Measurements from ENCODE around the gene FGF12.

DNA sequence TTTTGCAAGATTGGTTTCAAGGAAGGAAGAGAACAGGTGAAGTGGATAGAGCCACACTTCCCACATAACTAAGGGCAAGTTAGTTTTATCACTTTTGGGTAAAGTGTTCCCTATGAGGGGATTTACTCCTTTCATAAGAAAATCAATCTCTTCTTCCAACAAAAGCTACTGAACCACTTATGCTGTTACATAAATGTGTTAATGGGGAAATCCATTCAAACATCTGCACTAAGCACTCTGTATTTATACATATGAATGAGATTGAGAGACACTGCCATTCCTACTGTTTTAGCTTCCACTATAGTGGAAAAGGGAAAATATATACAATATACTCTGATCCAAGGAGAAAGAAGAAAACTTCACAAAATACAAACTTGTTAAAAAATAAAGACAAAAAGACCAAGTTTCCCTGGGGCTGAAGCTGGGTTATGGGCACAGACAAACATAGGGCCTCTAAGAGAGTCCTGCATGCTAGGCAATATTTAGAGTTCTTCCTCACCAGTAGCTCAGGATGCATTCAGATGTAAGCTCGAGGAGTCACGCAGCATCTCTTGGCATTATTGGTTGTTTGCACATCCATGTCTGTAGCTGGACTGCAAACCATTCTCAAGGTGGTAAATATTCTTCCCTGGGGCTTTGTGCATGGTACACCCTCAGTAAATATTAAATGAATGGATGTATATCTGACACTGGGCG, 454.2 kb downstream of the FGF12 start:
- TF ChIP-seq, protein P1, sequence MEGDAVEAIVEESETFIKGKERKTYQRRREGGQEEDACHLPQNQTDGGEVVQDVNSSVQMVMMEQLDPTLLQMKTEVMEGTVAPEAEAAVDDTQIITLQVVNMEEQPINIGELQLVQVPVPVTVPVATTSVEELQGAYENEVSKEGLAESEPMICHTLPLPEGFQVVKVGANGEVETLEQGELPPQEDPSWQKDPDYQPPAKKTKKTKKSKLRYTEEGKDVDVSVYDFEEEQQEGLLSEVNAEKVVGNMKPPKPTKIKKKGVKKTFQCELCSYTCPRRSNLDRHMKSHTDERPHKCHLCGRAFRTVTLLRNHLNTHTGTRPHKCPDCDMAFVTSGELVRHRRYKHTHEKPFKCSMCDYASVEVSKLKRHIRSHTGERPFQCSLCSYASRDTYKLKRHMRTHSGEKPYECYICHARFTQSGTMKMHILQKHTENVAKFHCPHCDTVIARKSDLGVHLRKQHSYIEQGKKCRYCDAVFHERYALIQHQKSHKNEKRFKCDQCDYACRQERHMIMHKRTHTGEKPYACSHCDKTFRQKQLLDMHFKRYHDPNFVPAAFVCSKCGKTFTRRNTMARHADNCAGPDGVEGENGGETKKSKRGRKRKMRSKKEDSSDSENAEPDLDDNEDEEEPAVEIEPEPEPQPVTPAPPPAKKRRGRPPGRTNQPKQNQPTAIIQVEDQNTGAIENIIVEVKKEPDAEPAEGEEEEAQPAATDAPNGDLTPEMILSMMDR (IDR thresholded peaks at IDR 0.05; ENCODE audit: insufficient read depth, low read length, poor library complexity, severe bottlenecking): no peak
- TF ChIP-seq EZH2phosphoT487 (conservative IDR thresholded peaks at IDR 0.05; ENCODE audit: low read length): no peak

All from SU-DHL-6 (cell line).